HL-60 (cell line): ENCODE data around the gene PPP2R2D.

Experiments
- CTCF ChIP-seq: IDR thresholded peaks from one replicate; pipeline ENCODE4 v1.5.1; 2011; ENCODE audit warnings: low read length, control low read depth, inconsistent platforms; ENCODE audit not compliant: insufficient read depth
- POLR2AphosphoS5 ChIP-seq: IDR thresholded peaks from 2 replicates; pipeline ENCODE4 v1.6.1; 2012; ENCODE audit warnings: low read depth
- REST ChIP-seq: IDR thresholded peaks from 2 replicates; pipeline ENCODE4 v1.6.1; 2012; ENCODE audit warnings: low read depth; ENCODE audit not compliant: insufficient replicate concordance
- SPI1 ChIP-seq: IDR thresholded peaks from 2 replicates; pipeline ENCODE4 v1.6.1; 2012; ENCODE audit warnings: low read depth, mild to moderate bottlenecking, borderline replicate concordance

- TF ChIP-seq CTCF, result no peak
- no peak for TF ChIP-seq SPI1
- no peak for TF ChIP-seq POLR2AphosphoS5
- TF ChIP-seq REST, result no peak
Measured at GRCh38 chr10:131891196-131891928, 9.4 kb upstream of the PPP2R2D start.
